Keratinocyte (primary cell): ENCODE data around the gene MBIP. TPM values are rescaled to one million over a fixed set of nuclear protein-coding genes. Genes with fewer than 3 reads are reported as not detected.

Source experiments
- DNase-seq: peaks from one replicate; pipeline ENCODE4 v3.0.0-alpha.2; 2011; ENCODE audit warnings: low read depth, missing footprints, low spot score
- FAIRE-seq: peaks from 2 replicates; lab custom pipeline; 2011; peaks lifted over from hg19 to GRCh38; lab: Jason Lieb, UNC
- H2AFZ ChIP-seq: 2 replicates; pipeline ENCODE4 v1.6.0; 2012; ENCODE audit warnings: low read length, control low read depth, inconsistent platforms; ENCODE audit not compliant: control insufficient read depth
- H3K27ac ChIP-seq: 2 replicates; pipeline ENCODE4 v1.5.1; 2011; ENCODE audit warnings: low read length; ENCODE audit not compliant: control insufficient read depth, insufficient read depth
- H3K27me3 ChIP-seq: 3 replicates; pipeline ENCODE4 v1.6.0; 2011; ENCODE audit warnings: low read length; ENCODE audit not compliant: control insufficient read depth, insufficient read depth; ENCODE audit errors: extremely low read depth
- H3K36me3 ChIP-seq, 2 experiments: 2 replicates in 1 of 2; 3 replicates in 1 of 2; pipeline ENCODE4 v1.5.1; 2011; ENCODE audit warnings: low read length in 2 of 2, mild to moderate bottlenecking in 1 of 2; ENCODE audit not compliant: control insufficient read depth in 2 of 2, insufficient read depth in 2 of 2; ENCODE audit errors: extremely low read depth in 1 of 2
- H3K4me1 ChIP-seq: 3 replicates; pipeline ENCODE4 v1.5.1; 2011; ENCODE audit warnings: low read length; ENCODE audit not compliant: control insufficient read depth, insufficient read depth; ENCODE audit errors: extremely low read depth
- H3K4me2 ChIP-seq: 3 replicates; pipeline ENCODE4 v1.6.0; 2011; ENCODE audit warnings: low read depth, low read length; ENCODE audit not compliant: control insufficient read depth, insufficient read depth; ENCODE audit errors: extremely low read depth
- H3K4me3 ChIP-seq, 3 experiments: fragments of 200-600 bp in 1 of 3; sonication (generic) in 1 of 3; 2 replicates in 2 of 3; 3 replicates in 1 of 3; pipeline ENCODE4 v1.5.1; 2011 to 2016; ENCODE audit warnings: low read length in 3 of 3, mild to moderate bottlenecking in 3 of 3, control low read depth in 2 of 3, inconsistent platforms in 1 of 3, low read depth in 1 of 3, mixed read lengths in 1 of 3, mixed run types in 1 of 3, moderate library complexity in 1 of 3; ENCODE audit not compliant: control insufficient read depth in 2 of 3, insufficient read depth in 2 of 3; ENCODE audit errors: extremely low read depth in 1 of 3
- H3K79me2 ChIP-seq: 2 replicates; pipeline ENCODE4 v1.6.0; 2012; ENCODE audit warnings: low read length; ENCODE audit not compliant: control insufficient read depth, insufficient read depth
- H3K9ac ChIP-seq: 3 replicates; pipeline ENCODE4 v1.6.0; 2011; ENCODE audit warnings: low read length; ENCODE audit not compliant: control insufficient read depth, insufficient read depth; ENCODE audit errors: extremely low read depth
- H3K9me1 ChIP-seq: 3 replicates; pipeline ENCODE4 v1.6.0; 2011; ENCODE audit warnings: low read length; ENCODE audit not compliant: control insufficient read depth, insufficient read depth; ENCODE audit errors: extremely low read depth
- H3K9me3 ChIP-seq: 2 replicates; pipeline ENCODE4 v1.5.1; 2012; ENCODE audit warnings: low read depth, low read length; ENCODE audit not compliant: control insufficient read depth
- H4K20me1 ChIP-seq: 3 replicates; pipeline ENCODE4 v1.6.0; 2011; ENCODE audit warnings: low read length; ENCODE audit not compliant: control insufficient read depth, insufficient read depth; ENCODE audit errors: extremely low read depth
- CTCF ChIP-seq, 3 experiments: IDR thresholded peaks in 1 of 3; conservative IDR thresholded peaks in 1 of 3; optimal IDR thresholded peaks in 1 of 3; 2 replicates in 2 of 3; 3 replicates in 1 of 3; pipeline versions ENCODE3 to v1.5.1; 2011; ENCODE audit warnings: low read length in 3 of 3, mild to moderate bottlenecking in 3 of 3, moderate library complexity in 2 of 3, control low read depth in 1 of 3, inconsistent platforms in 1 of 3; ENCODE audit not compliant: insufficient read depth in 2 of 3; ENCODE audit errors: extremely low read depth in 1 of 3
- EZH2 ChIP-seq: IDR thresholded peaks from one replicate; pipeline ENCODE4 v1.6.1; 2012; ENCODE audit warnings: inconsistent platforms, mild to moderate bottlenecking, low read length, moderate library complexity
- dilution Hi-C: fragments of 300-500 bp; cut with MboI; formaldehyde crosslinking; loops from one replicate; pipeline ENCODE4 v1.7.0; 2020; ENCODE audit warnings: low sequenced_read_pairs; ENCODE audit not compliant: extremely low pct_ligation_motif_present
- polyA plus RNA-seq, 5 experiments: library from polyadenylated mRNA; depleted of rRNA in 3 of 5; stranded (reverse) in 3 of 5; stranded (forward) in 1 of 5; unstranded in 1 of 5; fragments of >200 nt; gene quantifications; 1 replicate in 1 of 5; 2 replicates in 3 of 5; 3 replicates in 1 of 5; pipeline versions ENCODE4 v1.2.1 to v1.2.3, GENCODE V29; 2011 to 2012; ENCODE audit warnings: missing spikeins in 2 of 5, low read depth in 1 of 5, low replicate concordance in 1 of 5

Gene MBIP
- polyA plus RNA-seq, 1 donor (not counting 4 experiments of a cell fraction or from before 2014, with no cell fraction given), result 28.3 TPM

- Histone ChIP-seq H3K9ac (no peak overlapping the region), H3K9me3 (no peaks in the 10 kb centered on the region), H3K4me3 (no peak overlapping the region), H3K27me3 (no peaks in the 10 kb centered on the region), H3K27ac (no peak overlapping the region), H3K4me1 (peaks cover 5% of the 10 kb centered on the region), H3K79me2 (no peaks in the 10 kb centered on the region), H4K20me1 (no peaks in the 10 kb centered on the region), H3K9me1 (no peaks in the 10 kb centered on the region), H2AFZ (no peak overlapping the region), H3K4me2 (no peak overlapping the region), H3K36me3 (no peaks in the 10 kb centered on the region)
- TF ChIP-seq CTCF (optimal IDR thresholded peaks at IDR 0.05 in 1 of 3, IDR thresholded peaks at IDR 0.05 in 1 of 3, conservative IDR thresholded peaks at IDR 0.05 in 1 of 3; ENCODE audit: extremely low read depth in 1 of 3, insufficient read depth in 2 of 3, low read length in 3 of 3), result no peak
- no peak for TF ChIP-seq EZH2
- FAIRE-seq (no peak), DNase-seq (no peak)
- dilution Hi-C loops, result no loop called here
These were observed 35.4 kb downstream of the MBIP start for GRCh38 chr14:36284971-36285595.

- no peaks in the 10 kb centered on the region for H3K9me1 ChIP-seq
- no peak overlapping the region for H3K27ac ChIP-seq
- FAIRE-seq, result no peak
- H3K4me1 ChIP-seq, result peaks cover 14% of the 10 kb centered on the region
- no peaks in the 10 kb centered on the region for H4K20me1 ChIP-seq
- no peaks in the 10 kb centered on the region for H3K9me3 ChIP-seq
- dilution Hi-C loops, result no loop called here
- H3K27me3 ChIP-seq, result no peaks in the 10 kb centered on the region
- H3K4me3 ChIP-seq, result no peak overlapping the region
- no peak for TF ChIP-seq CTCF (optimal IDR thresholded peaks at IDR 0.05 in 1 of 3, IDR thresholded peaks at IDR 0.05 in 1 of 3, conservative IDR thresholded peaks at IDR 0.05 in 1 of 3; ENCODE audit: extremely low read depth in 1 of 3, insufficient read depth in 2 of 3, low read length in 3 of 3)
- TF ChIP-seq EZH2, result no peak
- H3K36me3 ChIP-seq, result no peaks in the 10 kb centered on the region
- H2AFZ ChIP-seq, result no peak overlapping the region
- no peak overlapping the region for H3K4me2 ChIP-seq
- no peaks in the 10 kb centered on the region for H3K79me2 ChIP-seq
- no peak for DNase-seq
- no peak overlapping the region for H3K9ac ChIP-seq
These were observed 39.1 kb downstream of the MBIP start for GRCh38 chr14:36281309-36281708.
